GM12892 (cell line): ENCODE measurements around the gene CXXC4.
A peak's percentile ranks its signal among the peaks of the same experiment; 100 is the strongest.

ENCODE experiments used
- POLR2A ChIP-seq: IDR thresholded peaks from 2 replicates; pipeline ENCODE4 v1.6.1; 2011; ENCODE audit warnings: low read depth, low read length, control low read depth
- POLR2AphosphoS5 ChIP-seq: IDR thresholded peaks from 2 replicates; pipeline ENCODE4 v1.6.1; 2011; ENCODE audit warnings: low read depth, low read length, control low read depth
- TAF1 ChIP-seq: IDR thresholded peaks from 2 replicates; pipeline ENCODE4 v1.6.1; 2011; ENCODE audit warnings: low read depth, mild to moderate bottlenecking, control low read depth, low read length, borderline replicate concordance

- peak; percentile 45; the same call in 1 of the 2 replicates for TF ChIP-seq POLR2A
- no peak for TF ChIP-seq TAF1
- TF ChIP-seq POLR2AphosphoS5 = peak; percentile 48
These were observed 4.5 kb downstream of the CXXC4 start for GRCh38 chr4:104490096-104490769.
